Loucy (cell line): ENCODE measurements around the gene MAN2A1.

ENCODE experiments used
- H2AFZ ChIP-seq: fragments of 200-600 bp; sonication (generic); 2 replicates; pipeline ENCODE4 v1.6.0; 2016; ENCODE audit warnings: antibody characterized with exemption, mild to moderate bottlenecking, low read length, moderate library complexity
- H3F3A ChIP-seq: fragments of 200-600 bp; 2 replicates; pipeline ENCODE4 v1.6.0; 2016; ENCODE audit warnings: antibody characterized with exemption, low read depth, mild to moderate bottlenecking
- H3K27me3 ChIP-seq: fragments of 200-600 bp; sonication (generic); 2 replicates; pipeline ENCODE4 v1.6.1; 2014; ENCODE audit warnings: low read length, mild to moderate bottlenecking; ENCODE audit not compliant: insufficient read depth, poor library complexity, severe bottlenecking
- H3K36me3 ChIP-seq: fragments of 200-600 bp; sonication (generic); 2 replicates; pipeline ENCODE4 v1.6.1; 2016; ENCODE audit warnings: low read length; ENCODE audit not compliant: insufficient read depth
- H3K4me1 ChIP-seq: fragments of 200-600 bp; sonication (generic); 2 replicates; pipeline ENCODE4 v1.5.1; 2014; ENCODE audit warnings: low read length, mild to moderate bottlenecking; ENCODE audit not compliant: insufficient read depth, poor library complexity, severe bottlenecking
- H3K4me2 ChIP-seq: fragments of 200-600 bp; sonication (generic); 2 replicates; pipeline ENCODE4 v1.6.0; 2014; ENCODE audit warnings: antibody characterized with exemption, low read length, low read depth, mild to moderate bottlenecking; ENCODE audit not compliant: poor library complexity, severe bottlenecking
- H3K4me3 ChIP-seq: fragments of 200-600 bp; sonication (generic); 2 replicates; pipeline ENCODE4 v1.5.1; 2014; ENCODE audit warnings: low read length, mild to moderate bottlenecking, mixed read lengths; ENCODE audit not compliant: poor library complexity, severe bottlenecking
- H3K79me2 ChIP-seq: fragments of 200-600 bp; sonication (generic); 2 replicates; pipeline ENCODE4 v1.6.1; 2014; ENCODE audit warnings: low read length; ENCODE audit not compliant: insufficient read depth
- H3K9ac ChIP-seq: fragments of 200-600 bp; sonication (generic); 2 replicates; pipeline ENCODE4 v1.6.0; 2014; ENCODE audit warnings: mild to moderate bottlenecking, low read depth, low read length, moderate library complexity; ENCODE audit not compliant: poor library complexity, severe bottlenecking
- H3K9me2 ChIP-seq: fragments of 200-600 bp; sonication (generic); replicated peaks from 2 replicates; pipeline ENCODE4 v1.6.1; 2016; ENCODE audit warnings: low read depth, low read length, mixed read lengths
- H3K9me3 ChIP-seq: fragments of 200-600 bp; sonication (generic); 2 replicates; pipeline ENCODE4 v1.6.1; 2014; ENCODE audit warnings: mild to moderate bottlenecking, antibody characterized with exemption, low read length, low read depth; ENCODE audit not compliant: insufficient read depth
- H4K20me1 ChIP-seq: fragments of 200-600 bp; sonication (generic); 2 replicates; pipeline ENCODE4 v1.6.0; 2014; ENCODE audit warnings: antibody characterized with exemption, low read length, mild to moderate bottlenecking; ENCODE audit not compliant: insufficient read depth, poor library complexity, severe bottlenecking
- EZH2phosphoT487 ChIP-seq: fragments of 200-600 bp; IDR thresholded peaks from 2 replicates; pipeline ENCODE4 v1.6.1; 2018; ENCODE audit warnings: antibody characterized with exemption, mild to moderate bottlenecking, moderate library complexity, borderline replicate concordance
- TF ChIP-seq, protein P1 (sequence below): fragments of 200-600 bp; sonication (generic); conservative IDR thresholded peaks from 2 replicates; pipeline ENCODE4 v1.5.1; 2014; ENCODE audit warnings: mild to moderate bottlenecking, antibody characterized with exemption, low read length

Gene MAN2A1

DNA sequence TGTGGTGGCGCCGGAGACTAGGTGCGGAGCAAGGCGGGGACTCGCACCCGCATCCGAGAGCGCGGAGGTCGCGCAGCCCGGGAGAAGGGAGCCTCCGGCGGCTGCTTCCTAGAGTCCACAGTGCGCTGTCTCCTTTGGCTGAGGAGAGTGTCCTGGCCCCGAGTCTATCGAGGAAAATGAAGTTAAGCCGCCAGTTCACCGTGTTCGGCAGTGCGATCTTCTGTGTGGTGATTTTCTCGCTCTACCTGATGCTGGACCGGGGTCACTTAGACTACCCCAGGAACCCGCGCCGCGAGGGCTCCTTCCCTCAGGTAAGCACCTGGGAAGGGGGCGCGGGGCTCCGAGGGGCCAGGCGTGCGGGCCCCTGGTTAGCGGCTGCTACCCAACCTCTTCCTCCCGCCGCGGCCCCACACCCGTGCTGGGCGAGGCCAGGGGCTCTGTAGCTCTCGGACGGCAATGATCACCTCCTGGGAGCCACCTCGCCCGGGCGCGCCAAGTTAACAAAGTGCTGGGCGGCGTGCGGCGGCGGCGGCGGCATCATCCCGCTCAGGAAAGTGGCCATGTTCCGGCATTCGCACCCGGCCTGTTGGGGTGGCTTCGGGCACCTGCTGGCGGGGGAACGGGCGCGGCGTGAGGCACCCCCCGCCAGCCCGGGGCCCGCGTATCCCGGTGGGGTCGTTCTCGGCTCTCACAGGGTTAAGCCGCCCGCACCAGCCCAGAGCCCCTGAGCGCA, 681 bp downstream of the MAN2A1 start:
- H3K9me3 ChIP-seq, result no peaks in the 10 kb centered on the region
- peak overlapping the region; percentile 70; the same call in 1 of the 2 replicates for H2AFZ ChIP-seq
- peak overlapping the region; percentile 87 for H3K9ac ChIP-seq
- no peaks in the 10 kb centered on the region for H3K9me2 ChIP-seq
- no peaks in the 10 kb centered on the region for H3K27me3 ChIP-seq
- peaks cover 41% of the 10 kb centered on the region for H4K20me1 ChIP-seq
- H3K4me2 ChIP-seq, result peak overlapping the region; percentile 93
- H3F3A ChIP-seq, result no peaks in the 10 kb centered on the region
- TF ChIP-seq EZH2phosphoT487, result no peak
- TF ChIP-seq, protein P1, sequence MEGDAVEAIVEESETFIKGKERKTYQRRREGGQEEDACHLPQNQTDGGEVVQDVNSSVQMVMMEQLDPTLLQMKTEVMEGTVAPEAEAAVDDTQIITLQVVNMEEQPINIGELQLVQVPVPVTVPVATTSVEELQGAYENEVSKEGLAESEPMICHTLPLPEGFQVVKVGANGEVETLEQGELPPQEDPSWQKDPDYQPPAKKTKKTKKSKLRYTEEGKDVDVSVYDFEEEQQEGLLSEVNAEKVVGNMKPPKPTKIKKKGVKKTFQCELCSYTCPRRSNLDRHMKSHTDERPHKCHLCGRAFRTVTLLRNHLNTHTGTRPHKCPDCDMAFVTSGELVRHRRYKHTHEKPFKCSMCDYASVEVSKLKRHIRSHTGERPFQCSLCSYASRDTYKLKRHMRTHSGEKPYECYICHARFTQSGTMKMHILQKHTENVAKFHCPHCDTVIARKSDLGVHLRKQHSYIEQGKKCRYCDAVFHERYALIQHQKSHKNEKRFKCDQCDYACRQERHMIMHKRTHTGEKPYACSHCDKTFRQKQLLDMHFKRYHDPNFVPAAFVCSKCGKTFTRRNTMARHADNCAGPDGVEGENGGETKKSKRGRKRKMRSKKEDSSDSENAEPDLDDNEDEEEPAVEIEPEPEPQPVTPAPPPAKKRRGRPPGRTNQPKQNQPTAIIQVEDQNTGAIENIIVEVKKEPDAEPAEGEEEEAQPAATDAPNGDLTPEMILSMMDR, result no peak
- peaks cover 19% of the 10 kb centered on the region for H3K4me1 ChIP-seq
- H3K4me3 ChIP-seq, result peak overlapping the region; percentile 90
- peaks cover 53% of the 10 kb centered on the region for H3K79me2 ChIP-seq
- H3K36me3 ChIP-seq, result no peaks in the 10 kb centered on the region

DNA sequence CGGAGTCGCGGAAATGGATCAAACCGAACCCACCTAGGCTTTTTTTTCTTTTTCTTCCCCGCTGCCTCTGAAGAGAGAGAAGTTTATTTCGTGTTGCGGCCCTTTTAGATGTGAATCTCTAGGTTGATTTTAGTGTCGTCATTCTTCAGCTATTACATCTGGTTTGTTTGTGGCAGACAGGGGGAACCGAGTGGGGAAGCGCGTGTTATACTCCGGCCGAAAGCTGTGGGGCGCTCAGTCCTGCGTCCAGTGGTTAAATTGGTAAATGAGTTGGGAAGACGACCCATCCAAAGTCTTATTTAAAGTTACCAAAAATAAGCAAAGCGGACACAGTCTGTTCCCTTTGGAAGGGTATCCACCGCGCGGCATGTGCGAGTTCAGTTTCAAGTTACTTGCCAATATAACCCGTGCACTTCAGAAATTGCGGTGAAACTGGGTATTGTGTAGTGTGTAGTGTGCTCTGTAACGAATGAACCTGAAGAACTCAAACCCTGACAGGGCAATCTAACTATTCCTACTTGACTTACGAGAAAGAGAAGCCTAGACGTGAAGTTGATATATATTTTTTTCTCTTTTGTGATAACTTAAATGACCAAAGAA, 1.3 kb downstream of the MAN2A1 start:
- no peaks in the 10 kb centered on the region for H3K27me3 ChIP-seq
- no peaks in the 10 kb centered on the region for H3K36me3 ChIP-seq
- no peaks in the 10 kb centered on the region for H3K9me2 ChIP-seq
- H3K9me3 ChIP-seq, result no peaks in the 10 kb centered on the region
- TF ChIP-seq, protein P1, result peak; percentile 63
- TF ChIP-seq EZH2phosphoT487, result no peak
- H2AFZ ChIP-seq, result 0 out of 2 replicates have a peak overlapping the region, but pooled peaks have one; percentile 58
- peak overlapping the region; percentile 87 for H3K9ac ChIP-seq
- no peaks in the 10 kb centered on the region for H3F3A ChIP-seq
- peaks cover 41% of the 10 kb centered on the region for H4K20me1 ChIP-seq
- H3K4me3 ChIP-seq, result peak overlapping the region; percentile 90
- H3K4me2 ChIP-seq, result peak overlapping the region; percentile 93
- peaks cover 60% of the 10 kb centered on the region for H3K79me2 ChIP-seq
- H3K4me1 ChIP-seq, result peaks cover 23% of the 10 kb centered on the region

DNA sequence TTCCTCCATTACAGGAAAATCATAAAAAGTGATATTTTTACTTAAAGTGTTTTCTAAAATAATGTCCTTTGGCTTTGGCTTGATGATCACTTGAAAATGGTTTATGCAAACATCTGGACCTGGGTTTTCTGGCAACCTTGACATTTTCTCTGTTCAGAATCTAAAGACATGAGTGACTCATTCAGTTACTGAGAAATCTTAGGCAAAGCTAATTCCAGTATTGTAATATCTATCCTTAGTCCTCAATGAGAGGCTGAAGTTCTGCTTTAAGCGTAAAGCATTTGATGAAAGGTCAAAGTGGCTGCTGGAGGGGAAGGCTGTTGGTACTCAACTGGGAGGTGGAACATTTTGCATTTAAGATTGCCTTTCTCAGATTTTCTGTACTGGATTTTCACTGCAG, 2.3 kb downstream of the MAN2A1 start:
- Histone ChIP-seq H3K4me3 (peak overlapping the region; percentile 90), H3K9me2 (no peaks in the 10 kb centered on the region), H3K4me1 (peaks cover 28% of the 10 kb centered on the region), H3K9ac (no peak overlapping the region), H3K27me3 (no peaks in the 10 kb centered on the region), H2AFZ (no peak overlapping the region), H3K9me3 (no peaks in the 10 kb centered on the region), H3K4me2 (peak overlapping the region; percentile 93), H4K20me1 (peaks cover 44% of the 10 kb centered on the region), H3K36me3 (no peaks in the 10 kb centered on the region), H3F3A (no peaks in the 10 kb centered on the region), H3K79me2 (peaks cover 69% of the 10 kb centered on the region)
- TF ChIP-seq, protein P1, result no peak
- TF ChIP-seq EZH2phosphoT487, result no peak
